Middle frontal gyrus (tissue), 1 donor: ENCODE results near the gene LPGAT1.

Source experiments
- DNase-seq: peaks from one replicate; pipeline ENCODE4 v3.0.0-alpha.2; 2015; ENCODE audit warnings: low spot score; ENCODE audit errors: extremely low spot score

The LPGAT1 gene

DNA sequence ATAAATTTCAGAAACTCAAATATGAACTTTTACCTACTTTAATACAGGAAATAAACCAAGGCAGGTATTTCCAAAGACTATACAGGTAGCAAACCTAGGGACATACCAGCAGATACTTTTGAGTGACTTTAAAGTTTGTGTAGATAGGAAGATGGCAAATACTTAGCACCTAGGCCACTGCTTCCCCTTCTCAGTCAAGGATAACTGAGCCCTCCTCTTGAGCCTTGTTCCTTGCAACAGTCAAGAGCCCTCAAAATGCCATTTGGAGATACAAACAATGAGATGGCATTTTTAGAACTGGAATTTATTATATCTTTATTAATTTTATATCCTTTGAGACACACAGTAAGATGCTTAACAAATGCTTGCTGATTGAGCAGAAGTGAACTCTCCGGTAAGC is 65.9 kb downstream of the LPGAT1 start:
- no peak for DNase-seq

DNA sequence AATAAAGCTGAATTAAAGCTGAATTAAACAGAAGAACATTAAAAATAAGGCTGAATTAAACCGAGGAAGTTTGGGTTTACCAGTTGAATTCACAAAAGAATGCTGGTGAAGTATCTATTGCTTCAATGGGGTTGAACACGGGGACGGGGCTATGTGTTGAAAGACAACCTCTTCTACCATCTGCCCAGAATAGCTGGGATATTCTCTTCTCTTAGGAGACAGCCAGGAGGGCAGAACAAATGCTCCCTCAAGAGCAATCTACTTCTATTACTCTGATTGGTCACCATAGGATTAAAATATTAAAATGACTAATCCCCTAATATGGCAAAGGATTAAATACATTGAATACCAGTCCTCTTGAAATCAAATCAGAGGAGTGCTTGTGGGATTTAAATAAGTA is 68.4 kb downstream of the LPGAT1 start:
- DNase-seq = no peak

DNA sequence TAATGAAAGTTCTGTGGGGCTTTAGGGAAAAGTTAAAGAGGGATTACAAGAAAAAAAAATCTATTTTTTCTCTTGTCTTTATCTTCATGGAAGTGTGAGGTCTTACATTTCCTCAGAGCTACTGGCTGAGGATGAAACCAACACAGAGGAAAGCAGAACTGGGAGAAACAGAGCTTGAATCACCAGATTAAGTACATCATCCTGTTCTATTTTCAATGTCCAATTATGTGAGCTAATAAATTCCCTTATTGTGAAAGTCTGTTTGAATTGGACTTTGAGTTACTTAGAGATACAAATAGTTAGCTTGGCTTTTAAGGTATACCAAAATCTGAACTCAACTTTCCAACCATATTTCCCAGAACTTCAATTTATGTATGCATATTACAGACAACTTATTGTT is 69.2 kb downstream of the LPGAT1 start:
- no peak for DNase-seq

DNA sequence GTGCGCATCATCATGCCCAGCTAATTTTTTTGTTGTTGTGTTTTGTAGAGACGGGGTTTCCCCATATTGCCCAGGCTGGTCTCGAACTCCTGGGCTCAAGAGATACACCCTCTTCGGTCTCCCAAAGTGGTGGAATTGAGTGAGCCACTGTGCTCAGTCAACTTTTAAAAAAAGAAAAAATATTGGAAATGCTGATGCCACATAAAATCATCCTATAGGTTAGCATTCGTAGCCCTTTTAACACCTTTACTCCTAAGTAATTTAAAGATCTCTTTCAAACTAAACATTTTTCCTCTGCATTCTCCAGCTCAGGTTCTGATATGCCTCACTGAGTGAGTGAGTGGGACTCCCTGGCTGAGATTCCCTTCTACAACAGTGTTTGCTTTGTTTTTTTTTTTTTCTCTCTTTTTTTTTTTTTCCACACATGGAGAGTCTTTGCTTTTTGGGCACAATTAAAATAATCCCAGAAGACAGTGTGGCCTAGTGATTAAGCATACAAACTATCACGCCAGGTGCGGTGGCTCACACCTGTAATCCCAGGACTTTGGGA is 74.0 kb downstream of the LPGAT1 start:
- no peak for DNase-seq

DNA sequence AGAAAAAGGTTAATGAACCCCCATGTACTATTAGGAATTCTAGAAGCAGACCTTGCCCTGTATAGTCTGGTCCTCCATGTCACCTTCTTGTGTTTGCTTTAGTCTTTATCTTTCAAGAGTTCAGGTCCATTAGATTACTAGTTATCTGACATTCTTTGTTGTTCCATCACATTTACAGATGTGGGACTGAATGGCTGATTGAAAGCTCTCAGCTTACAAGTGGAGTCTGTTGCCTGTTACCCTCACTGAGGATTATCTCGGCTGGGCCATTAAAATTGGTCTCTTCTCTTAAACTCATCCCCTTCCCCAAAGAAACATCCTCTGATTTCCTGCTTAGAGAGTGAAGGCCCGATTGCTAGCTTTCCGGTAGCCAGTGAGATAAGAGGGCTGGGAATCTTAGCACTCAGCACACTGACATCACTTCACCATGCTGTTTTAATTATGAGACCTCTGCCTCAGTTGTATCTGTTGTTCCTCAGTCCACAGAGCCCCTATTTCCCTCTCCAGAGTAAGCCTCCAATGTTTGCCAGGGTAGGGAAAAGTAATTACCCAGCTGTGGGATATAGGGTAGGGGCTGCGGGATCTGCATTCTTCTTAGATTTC is 76.8 kb downstream of the LPGAT1 start:
- DNase-seq = no peak

DNA sequence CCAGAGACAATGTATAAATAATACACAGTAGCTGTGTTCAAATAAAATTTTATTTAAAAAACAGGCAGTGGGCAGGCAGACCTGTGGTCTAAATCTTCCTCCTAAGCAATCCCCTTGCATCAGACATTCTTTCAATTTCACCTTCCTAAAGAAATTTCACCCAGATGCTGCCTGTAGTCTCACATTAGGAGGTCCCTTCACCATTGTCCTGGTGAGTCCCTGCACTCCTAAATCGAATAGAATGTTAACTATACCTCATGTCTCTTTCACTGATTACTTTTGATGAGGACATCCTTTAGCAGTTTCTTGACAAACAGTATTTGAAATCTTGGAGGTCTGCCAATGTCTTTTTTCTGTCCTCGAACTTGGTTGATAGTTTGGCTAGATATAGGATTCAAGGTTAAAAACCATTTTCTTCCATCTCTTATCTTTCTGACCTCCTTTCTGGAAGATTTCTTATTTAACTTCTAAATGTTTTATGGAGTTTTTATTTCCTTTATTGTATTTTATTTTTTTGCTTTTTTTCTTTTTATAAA is 77.5 kb downstream of the LPGAT1 start:
- DNase-seq = no peak

DNA sequence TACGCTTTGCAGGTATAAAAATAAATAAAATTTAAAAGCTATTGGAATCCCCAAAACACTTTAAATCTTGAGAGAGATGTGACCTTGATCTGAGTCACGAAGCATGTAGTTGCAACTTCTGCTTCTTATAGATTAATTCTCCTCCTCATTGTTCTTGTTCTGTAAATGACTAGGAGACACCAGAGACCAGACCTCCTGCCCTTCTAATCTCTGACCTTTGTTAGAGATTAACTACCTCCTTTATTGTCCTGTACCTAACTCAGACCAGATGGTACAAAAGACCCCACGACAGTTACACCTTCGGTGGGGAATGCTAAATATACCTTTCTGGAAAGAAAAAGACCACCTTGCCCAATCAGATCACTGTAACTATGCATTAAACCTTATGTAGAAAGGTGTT is 78.2 kb downstream of the LPGAT1 start:
- no peak for DNase-seq

DNA sequence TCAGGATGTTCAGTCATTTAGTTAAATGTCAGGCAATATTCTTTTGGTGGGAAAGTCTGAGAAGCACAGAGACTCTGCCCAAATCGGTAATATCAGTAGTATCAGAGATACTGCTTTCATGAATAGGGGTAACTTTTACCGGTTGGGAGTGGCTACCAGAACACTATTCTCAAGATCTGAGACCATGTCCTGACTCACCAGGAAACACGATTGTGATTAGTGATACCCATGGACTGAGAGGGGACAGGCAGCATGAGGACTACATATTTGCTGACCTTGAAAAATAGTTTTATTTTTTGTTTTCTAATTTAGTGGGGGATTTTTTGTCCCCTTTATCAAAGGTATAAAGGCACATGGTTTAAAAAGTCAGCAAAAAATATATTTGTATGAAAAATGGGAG is 79.1 kb downstream of the LPGAT1 start:
- DNase-seq = no peak

DNA sequence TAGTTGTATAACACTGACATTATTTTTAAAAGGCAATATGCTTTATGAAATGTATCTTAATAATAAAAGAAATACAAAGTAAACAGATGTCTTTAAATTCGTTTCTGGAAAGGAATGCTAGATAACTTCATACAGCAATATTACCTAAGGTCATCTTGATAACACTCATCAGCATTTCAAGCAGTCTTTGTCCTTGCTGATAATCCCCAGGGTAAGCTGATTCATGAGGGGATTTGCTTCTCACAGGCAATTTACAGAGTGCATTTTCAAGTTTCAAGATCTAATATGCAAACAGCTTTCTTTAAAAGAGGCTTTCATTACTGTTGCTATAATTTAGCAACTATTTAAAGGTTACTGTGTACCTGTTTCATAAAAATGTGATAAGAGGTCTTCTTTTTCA is 80.0 kb downstream of the LPGAT1 start:
- DNase-seq = no peak

DNA sequence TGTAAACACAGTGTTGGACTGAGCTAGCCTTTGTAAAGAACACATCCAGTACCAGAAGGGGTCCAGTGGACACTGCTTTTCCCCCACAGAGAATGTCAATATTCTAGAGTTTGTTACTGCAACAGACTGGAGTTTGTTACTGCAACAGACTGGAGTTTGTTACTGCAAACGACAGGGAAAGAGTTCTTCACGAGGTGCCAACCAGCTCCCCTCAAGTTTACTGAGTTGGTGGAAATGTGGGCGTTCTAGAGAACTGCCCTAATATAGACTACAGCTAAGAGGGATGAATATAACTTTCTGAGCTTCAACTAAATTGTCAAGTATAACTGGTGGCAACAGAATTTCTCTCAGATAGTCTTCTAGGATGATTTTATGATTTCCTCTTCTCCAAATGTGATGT is 81.3 kb downstream of the LPGAT1 start:
- no peak for DNase-seq

DNA sequence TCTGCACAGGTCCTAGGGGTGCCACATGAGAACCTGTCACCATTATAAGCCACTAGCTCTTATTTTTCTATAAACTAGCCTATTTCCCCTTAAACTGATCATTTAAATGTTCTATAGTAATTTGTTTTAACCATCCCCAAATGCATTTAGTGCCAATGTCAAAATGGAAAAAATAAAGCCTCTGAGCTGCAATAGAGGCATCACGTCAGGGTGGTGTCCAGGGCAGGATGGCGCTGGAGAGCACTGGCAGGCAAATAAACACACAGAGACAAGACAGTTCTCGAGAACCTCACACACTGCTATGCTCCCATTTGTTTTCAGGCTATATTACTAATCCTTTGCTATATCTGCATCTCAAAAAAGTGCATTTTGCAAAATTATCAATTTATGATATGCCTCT is 81.8 kb downstream of the LPGAT1 start:
- no peak for DNase-seq

DNA sequence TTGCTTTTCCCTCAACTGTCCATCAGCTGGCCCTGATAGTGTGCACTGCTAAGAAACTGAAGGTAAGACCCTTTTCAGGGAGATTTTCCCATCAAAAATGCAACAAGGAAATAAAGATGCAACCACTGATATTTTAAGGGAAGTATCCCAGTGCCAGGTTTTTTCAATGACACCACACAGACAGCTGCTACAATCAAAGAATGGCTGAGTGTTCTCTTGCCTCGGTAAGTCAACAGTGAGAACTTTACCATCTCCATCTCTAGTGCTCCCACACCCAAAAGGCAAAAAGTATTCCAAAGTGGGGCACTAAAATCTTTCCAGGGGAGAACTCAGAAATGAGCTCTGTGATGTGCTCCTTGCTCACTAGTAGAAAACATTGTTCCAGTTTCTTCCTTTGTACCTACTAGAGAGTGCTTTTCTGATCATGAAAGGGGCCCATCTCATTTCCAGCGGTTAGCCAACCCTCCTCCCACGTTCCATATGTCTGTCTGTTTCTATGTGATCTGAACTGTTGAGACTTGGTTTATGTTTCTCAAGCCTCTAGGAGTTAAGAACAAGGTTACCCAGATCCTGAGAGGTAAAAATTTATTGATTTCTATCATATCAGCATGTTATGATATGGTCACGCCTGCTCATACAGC is 87.6 kb downstream of the LPGAT1 start:
- peak; percentile 44 for DNase-seq

DNA sequence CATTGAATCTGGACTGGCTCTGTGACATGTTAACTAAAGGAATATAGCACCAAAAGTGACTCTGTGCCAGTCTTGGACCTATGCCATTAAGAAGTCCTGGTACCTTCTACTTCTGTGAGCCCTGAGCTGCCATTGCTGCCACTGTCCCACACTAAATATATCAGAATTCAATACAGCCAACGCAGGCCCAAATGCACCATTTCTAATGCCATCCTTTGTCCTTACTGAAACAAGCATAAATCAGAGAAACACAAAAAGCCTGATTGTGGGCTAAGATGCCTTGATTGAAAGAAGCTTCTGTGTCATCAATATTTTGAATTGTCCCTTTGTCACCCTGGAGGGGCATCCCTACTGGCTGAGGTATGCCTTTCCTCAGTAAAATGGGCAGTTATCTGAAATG is 88.3 kb downstream of the LPGAT1 start:
- peak; percentile 30 for DNase-seq

DNA sequence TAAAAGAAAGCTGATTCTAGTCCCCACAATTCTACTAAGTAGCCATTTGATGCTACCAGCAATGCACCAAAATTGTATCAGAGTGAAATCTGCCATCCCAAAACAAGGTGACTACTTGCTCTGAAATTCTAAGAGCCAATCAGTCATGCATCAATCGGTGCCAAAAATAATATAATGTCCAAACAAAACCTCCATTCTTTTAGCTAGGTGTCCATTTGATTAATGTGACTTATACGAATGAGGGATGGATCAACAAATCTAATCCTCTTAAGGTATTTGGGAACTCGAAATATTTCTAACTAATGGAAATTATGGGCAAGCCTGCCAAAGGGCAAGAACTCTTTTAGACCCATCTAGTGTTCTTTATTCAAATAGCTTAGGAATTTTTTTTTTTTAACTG is 88.8 kb downstream of the LPGAT1 start:
- DNase-seq = no peak

DNA sequence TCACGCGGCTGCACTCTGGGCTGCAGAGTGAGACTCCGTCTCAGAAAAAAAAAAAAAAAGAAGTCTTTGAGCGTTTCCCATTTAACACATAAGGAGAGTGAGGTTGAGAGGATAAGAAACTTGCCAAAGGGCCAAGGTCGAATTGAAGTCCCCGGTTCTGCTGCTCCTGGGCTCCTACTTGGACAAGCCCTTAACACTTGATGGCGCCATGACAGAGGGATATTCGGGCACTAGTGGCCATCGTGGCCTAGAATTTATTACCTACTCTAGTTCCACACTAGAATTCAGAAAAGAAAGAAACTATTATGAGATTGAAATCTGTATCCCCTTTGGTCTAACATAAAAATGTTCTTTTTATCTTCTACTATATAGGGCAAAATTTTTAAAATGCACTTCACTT is 89.4 kb downstream of the LPGAT1 start:
- DNase-seq = no peak

DNA sequence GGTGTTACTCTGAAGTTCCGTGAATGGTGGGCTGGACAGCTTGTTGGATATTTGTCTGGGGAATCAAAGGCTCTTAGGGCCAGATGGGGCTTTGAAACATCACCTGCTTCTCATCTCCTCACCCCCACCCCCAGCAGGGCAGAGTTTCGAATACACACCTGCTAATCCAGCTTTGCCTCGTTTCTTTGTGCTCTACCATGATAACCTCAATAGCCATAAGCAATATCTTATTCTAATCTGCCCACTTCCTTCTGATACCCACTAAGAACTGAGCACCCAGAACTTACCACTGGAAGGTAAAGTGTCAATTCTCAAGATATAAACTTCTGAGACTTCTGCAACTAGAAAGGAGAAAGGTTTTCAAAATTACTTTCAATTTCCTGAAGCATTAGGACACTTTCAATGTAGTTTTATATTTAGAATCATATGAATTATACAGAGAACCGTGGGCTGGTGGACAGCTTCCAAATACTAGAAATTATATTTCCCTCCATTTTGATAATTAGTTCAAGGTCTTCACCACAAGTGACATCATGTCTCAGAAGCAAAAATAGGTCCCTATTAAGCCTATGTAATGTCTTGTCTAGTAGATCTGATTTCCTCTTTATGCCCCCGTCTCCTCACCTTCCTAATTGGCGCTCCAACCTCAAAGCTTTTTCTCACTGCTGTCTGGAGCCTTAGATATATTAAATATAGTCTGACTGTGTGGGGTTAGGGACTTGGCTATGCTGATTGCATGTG is 90.7 kb downstream of the LPGAT1 start:
- no peak for DNase-seq

DNA sequence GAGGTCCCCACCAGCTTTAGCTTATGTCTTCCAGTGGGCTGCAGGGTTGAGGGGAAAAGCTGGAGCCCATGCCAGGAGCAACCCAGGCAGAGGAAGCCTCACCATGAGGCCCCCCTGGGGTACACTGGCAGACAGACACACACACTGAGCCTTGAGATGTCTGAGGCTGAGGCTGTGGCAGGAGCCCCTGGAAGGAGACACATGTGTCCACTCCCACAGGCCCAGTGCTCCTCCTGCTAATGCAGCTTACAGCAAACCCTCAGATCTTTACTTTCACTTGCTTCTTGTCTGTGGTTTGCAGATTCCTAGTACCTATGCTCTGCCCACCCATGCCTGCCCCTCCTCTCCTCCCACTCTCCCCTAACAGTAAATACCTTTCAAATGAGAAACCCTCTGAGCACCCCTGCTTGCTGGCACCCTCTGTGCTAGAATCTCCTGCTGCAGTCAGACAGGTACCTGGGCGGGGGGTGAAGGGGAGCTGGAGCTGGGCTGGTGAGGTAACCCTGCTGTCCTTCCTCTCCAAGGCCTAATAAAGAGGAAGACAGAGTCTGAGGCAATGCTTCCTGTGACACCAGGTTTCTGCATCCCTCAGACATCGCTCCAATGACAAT is 91.8 kb downstream of the LPGAT1 start:
- DNase-seq = no peak

DNA sequence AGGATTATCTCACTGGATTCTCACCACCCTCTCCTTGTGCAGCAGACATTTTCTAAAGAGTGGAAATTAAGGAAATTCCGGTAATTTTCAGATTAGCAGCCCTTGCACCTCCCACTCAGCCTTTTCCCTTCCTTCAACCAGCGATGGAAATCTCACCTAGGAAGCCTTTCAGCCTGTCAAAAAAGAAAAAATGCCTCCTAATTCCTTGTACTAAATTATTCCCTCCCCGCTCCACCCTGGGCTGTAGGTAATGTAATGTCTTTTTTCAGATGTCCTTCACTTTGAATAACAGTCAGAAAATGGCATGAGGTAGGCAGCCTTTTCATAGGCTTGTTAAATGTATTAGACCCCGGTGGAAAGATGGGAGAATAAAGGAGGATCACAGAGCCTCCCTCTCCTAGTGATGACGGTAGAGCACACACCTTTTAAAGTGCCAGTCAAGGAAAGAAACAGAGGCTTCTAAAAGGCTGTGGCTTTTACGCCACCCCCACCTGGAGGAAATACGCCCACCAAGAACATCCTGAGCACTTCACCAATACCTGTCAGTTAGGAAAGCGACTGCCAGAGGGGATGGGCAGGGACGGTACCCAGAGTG is 92.4 kb downstream of the LPGAT1 start:
- DNase-seq = no peak

DNA sequence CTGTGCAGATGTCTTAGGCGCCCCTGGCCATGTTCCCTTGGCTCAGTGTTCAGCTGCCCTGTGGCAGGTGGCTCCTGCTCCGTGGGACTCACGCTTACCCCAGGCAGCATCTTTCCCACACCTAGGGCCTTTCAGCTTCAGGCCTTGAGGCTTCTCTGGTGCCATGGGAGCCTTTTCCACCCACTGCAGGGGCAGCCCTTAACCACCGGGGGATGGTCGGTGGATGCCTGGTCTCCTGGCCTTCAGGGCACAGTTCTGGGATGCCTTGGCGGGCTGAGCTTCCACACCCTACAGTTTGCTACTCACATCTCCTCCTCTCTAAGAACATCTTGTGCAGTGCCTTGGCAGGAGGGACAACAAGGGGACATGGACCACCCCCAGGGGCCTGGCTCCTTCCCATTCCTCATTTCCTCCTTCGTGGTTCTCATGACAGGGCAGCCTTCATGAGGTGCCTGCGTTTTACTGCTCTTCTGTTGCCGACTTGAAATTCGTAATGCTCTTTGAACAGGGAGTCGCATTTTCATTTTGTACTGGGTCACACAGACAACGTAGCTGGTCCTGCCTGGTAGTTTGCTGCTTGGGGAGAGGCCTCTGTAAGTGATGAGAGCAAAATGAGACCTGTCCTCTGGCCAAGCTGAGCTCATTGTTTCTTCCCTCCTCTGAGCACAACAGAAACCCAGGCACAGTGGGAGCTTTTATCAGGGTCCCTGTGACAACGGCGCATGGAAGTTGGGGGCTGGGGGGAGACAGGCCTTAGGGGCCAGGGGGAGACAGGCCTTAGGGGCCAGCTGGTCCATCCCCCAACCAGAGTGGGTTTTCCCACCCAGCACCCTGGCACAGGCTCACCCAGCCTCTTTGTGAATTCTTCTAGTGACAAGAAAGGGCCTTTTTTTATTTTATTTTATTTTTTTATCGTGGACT is 93.2 kb downstream of the LPGAT1 start:
- DNase-seq = no peak

DNA sequence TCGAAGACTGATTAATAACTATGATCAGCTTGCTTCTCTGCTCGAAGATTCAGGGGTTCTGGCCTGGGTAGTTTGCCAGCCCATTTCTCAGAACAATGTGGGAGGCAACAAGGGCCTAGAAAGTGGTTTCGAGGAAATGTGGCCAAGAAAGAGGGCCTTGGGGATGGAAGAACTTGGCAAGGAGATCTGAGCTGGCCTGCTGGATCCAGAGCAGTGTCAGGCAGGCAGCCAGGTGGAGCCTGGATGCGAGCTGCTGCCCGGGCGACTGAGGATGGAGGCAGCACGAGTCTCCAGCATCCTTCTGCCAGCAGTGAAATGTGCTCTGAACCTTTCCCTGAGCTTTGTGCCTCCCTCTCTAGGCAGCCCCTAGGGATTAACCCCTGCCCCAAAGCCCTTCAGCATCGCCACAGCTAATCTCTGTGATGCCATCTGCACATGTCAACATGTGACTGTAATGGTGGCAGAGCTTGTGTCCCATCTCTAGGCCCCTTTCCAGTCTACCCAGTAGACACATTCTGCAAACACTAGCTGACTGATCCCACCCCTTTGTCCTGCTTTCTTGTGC is 94.1 kb downstream of the LPGAT1 start:
- peak; percentile 47 for DNase-seq
